IgD-negative memory B cell (primary cell): ENCODE data around the gene PRDX6. TPM values are rescaled to one million over a fixed set of nuclear protein-coding genes. Genes with fewer than 3 reads are reported as not detected.
"Not testable (repeated sequence)": the region's sequence is repeated elsewhere in the genome, so short reads cannot be mapped to it uniquely, and the experiment has no call there.

Experiments
- H3K27ac Mint-ChIP-seq, 3 donors: one replicate each; pipeline ENCODE4 v1.8.0; 2020 to 2022; ENCODE audit warnings: mild to moderate bottlenecking in 3 of 3, mixed read lengths in 3 of 3, moderate library complexity in 1 of 3
- H3K27me3 Mint-ChIP-seq: one replicate; pipeline ENCODE4 v1.8.0; 2021; ENCODE audit warnings: mixed read lengths
- H3K36me3 Mint-ChIP-seq: one replicate; pipeline ENCODE4 v1.8.0; 2020; ENCODE audit warnings: mild to moderate bottlenecking, mixed read lengths
- H3K4me1 Mint-ChIP-seq, 3 donors: one replicate each; pipeline ENCODE4 v1.8.0; 2020 to 2022; ENCODE audit warnings: mixed read lengths in 3 of 3, mild to moderate bottlenecking in 1 of 3
- H3K4me3 Mint-ChIP-seq, 4 donors: one replicate each; pipeline ENCODE4 v1.8.0; 2020 to 2022; ENCODE audit warnings: mild to moderate bottlenecking in 4 of 4, mixed read lengths in 4 of 4, moderate library complexity in 3 of 4
- H3K9me3 Mint-ChIP-seq, 3 donors: one replicate each; pipeline ENCODE4 v1.8.0; 2020 to 2021; ENCODE audit warnings: mixed read lengths in 3 of 3, mild to moderate bottlenecking in 1 of 3
- polyA plus RNA-seq: library from polyadenylated mRNA; unstranded; fragments of 300-500 nt; fragmentation: Illumina TruSeq; gene quantifications from one replicate; pipeline ENCODE4 v1.2.3, GENCODE V29; 2021

Gene PRDX6
- polyA plus RNA-seq, 1 donor from 2014 or later: 84.7 TPM

DNA sequence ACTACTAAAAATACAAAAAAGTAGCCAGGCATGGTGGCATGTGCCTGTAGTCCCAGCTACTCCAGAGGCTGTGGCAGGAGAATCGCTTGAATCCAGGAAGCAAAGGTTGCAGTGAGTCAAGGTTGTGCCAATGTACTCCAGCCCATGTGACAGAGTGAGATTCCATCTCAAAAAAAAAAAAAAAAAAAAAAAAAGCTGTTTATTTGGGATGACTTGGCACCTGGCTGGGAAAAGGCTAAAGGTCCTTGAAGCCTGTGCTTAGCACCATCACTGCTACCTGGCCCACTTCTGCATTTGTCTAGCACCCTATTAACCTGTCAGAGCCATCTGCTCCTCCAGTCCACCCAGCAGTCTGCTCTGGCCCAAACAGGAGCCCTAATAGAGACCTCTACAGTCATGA is 25.0 kb downstream of the PRDX6 start:
- Mint-ChIP-seq H3K27me3 (peaks cover 2% of the 10 kb centered on the region), H3K27ac (no peak overlapping the region), H3K4me1 (peaks cover 0 to 2% (median 0%) of the 10 kb centered on the region in 3 donors)

DNA sequence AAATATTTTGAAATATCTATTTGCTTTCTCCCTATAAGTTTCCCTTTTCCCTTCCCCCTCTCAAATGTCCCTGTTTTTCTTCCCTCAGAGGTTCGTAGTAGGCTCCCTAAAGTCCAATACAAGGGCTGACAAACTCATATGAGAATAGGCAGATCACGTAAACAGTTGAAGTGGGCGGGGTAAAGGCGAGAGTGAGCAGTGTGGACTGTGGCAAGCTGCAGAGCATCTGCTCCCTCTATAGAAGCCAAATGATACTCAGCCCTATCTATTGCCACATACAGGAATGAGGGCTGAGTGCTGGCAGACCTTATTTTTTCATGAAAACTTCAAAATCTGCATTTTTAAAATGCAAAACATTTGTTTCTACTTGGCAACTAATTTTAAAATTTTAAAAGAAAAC is 26.3 kb downstream of the PRDX6 start:
- H3K27me3 Mint-ChIP-seq: peaks cover 2% of the 10 kb centered on the region
- H3K36me3 Mint-ChIP-seq: peaks cover 2% of the 10 kb centered on the region
- no peak overlapping the region for H3K27ac Mint-ChIP-seq
- peaks cover 0 to 2% (median 0%) of the 10 kb centered on the region in 3 donors for H3K4me1 Mint-ChIP-seq
- H3K4me3 Mint-ChIP-seq: no peak overlapping the region
- no peaks in the 10 kb centered on the region for H3K9me3 Mint-ChIP-seq

More for the DNA sequence above, 25.0 kb downstream of the PRDX6 start:
- Mint-ChIP-seq H3K9me3 (peaks cover 0 to under 1% (median 0%) of the 10 kb centered on the region in 3 donors), H3K4me3 (no peak overlapping the region), H3K36me3 (peaks cover 2% of the 10 kb centered on the region)

DNA sequence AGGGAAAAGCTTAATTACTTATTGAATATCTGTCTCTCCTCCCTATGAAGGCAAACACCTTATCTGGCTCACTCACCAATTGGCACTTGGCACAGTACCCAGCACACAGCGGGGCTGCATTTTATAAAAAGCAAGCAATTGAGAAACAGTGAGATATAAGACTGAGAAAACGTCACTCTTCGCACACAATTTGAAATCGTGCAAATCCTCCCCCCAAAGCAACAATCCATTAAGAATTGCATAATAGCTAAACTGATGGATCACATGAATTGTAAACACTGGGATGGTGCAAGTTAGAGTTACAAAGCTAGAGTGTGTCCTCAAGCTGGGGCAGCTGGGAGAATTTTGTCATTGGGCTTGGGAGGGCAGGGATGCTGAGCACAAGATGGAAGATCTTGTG is 27.1 kb downstream of the PRDX6 start:
- no peak overlapping the region for H3K4me3 Mint-ChIP-seq
- no peaks in the 10 kb centered on the region for H3K9me3 Mint-ChIP-seq
- peaks cover 2% of the 10 kb centered on the region for H3K27me3 Mint-ChIP-seq
- H3K4me1 Mint-ChIP-seq: peaks cover 0 to 2% (median 0%) of the 10 kb centered on the region in 3 donors
- H3K27ac Mint-ChIP-seq: no peak overlapping the region
- H3K36me3 Mint-ChIP-seq: peaks cover 2% of the 10 kb centered on the region

- H3K27ac Mint-ChIP-seq: no peak overlapping the region
- peaks cover 2% of the 10 kb centered on the region for H3K36me3 Mint-ChIP-seq
- H3K27me3 Mint-ChIP-seq: peaks cover 2% of the 10 kb centered on the region
- H3K9me3 Mint-ChIP-seq: no peaks in the 10 kb centered on the region
- H3K4me3 Mint-ChIP-seq: no peak overlapping the region
- peaks cover 0 to 2% (median under 1%) of the 10 kb centered on the region in 3 donors for H3K4me1 Mint-ChIP-seq
These were observed 28.3 kb downstream of the PRDX6 start for GRCh38 chr1:173505391-173505790.

DNA sequence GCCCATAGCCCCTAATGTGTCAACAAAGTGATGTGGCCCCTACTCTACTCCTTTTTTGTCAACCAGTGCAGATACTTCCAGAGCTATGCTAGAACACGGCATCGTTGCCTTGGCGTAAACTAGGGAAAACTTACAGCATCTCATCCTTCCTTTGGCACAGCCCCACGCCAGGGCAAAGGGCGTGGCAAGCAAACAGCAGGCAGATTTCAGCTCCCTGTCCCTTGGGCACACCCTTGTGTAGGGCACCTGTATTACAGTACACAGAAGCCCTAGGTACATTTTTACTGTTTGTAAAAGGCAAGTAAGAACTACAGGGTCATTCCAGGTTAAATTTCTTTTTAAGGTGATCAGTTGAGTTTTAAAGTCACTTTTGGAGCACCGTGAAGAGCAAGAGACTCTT is 29.3 kb downstream of the PRDX6 start:
- Mint-ChIP-seq H3K27ac (no peak overlapping the region), H3K36me3 (no peaks in the 10 kb centered on the region), H3K9me3 (no peaks in the 10 kb centered on the region), H3K4me3 (no peak overlapping the region), H3K4me1 (peaks cover 0 to 4% (median 3%) of the 10 kb centered on the region in 3 donors), H3K27me3 (peaks cover 2% of the 10 kb centered on the region)

GRCh38 chr1:173507205-173507846 is 30.2 kb downstream of the PRDX6 start:
- H3K27ac Mint-ChIP-seq: no peak overlapping the region
- H3K27me3 Mint-ChIP-seq: peaks cover 2% of the 10 kb centered on the region
- H3K36me3 Mint-ChIP-seq: no peaks in the 10 kb centered on the region
- H3K9me3 Mint-ChIP-seq: no peaks in the 10 kb centered on the region
- H3K4me3 Mint-ChIP-seq: no peak overlapping the region
- peaks cover 0 to 7% (median 5%) of the 10 kb centered on the region in 3 donors for H3K4me1 Mint-ChIP-seq

GRCh38 chr1:173507847-173508209 is 30.7 kb downstream of the PRDX6 start:
- no peak overlapping the region for H3K27ac Mint-ChIP-seq
- H3K36me3 Mint-ChIP-seq: no peaks in the 10 kb centered on the region
- H3K27me3 Mint-ChIP-seq: peaks cover 2% of the 10 kb centered on the region
- H3K9me3 Mint-ChIP-seq: no peaks in the 10 kb centered on the region
- peaks cover 0 to 7% (median 5%) of the 10 kb centered on the region in 3 donors for H3K4me1 Mint-ChIP-seq
- H3K4me3 Mint-ChIP-seq: no peak overlapping the region

DNA sequence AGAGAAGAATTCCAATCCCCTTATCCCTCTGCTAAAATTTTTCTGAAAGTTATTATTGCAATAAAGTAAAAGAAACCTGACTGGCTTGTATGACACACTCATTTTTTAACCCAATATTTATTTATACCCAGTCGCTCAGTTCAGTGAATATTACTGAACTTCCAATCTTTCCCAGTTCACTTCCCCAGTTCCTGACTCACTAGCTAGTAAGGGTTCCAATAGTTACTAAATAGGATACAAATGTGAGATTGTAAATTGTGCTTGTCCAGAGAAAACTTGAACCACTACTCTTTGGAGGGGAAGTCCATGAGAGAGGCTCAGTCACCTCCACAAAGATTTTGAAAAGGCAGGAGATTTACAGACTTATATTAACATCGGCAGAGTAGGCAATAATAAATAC is 31.4 kb downstream of the PRDX6 start:
- peaks cover 0 to under 1% (median under 1%) of the 10 kb centered on the region in 3 donors for H3K9me3 Mint-ChIP-seq
- H3K27me3 Mint-ChIP-seq: no peaks in the 10 kb centered on the region
- no peaks in the 10 kb centered on the region for H3K36me3 Mint-ChIP-seq
- no peak overlapping the region for H3K27ac Mint-ChIP-seq
- H3K4me1 Mint-ChIP-seq: peaks cover 0 to 7% (median 5%) of the 10 kb centered on the region in 3 donors
- H3K4me3 Mint-ChIP-seq: no peak overlapping the region

- peaks cover 2% of the 10 kb centered on the region for H3K27me3 Mint-ChIP-seq
These were observed 32.7 kb downstream of the PRDX6 start for GRCh38 chr1:173509797-173510196.

DNA sequence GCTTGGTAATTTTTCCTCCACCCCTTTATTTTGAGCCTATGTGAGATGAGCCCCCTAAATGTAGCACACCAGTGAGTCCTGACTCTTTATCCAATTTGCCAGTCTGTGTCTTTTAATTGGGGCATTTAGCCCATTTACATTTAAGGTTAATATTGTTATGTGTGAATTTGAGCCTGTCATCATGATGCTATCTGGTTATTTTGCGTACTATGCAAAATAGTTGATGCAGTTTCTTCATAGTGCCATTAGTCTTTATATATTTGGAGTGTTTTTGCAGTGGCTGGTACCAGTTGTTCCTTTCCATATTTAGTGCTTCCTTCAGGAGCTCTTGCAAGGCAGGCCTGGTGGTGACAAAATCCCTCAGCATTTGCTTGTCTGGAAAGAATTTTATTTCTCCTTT is 37.4 kb downstream of the PRDX6 start:
- not testable (repeated sequence) for H3K4me1 Mint-ChIP-seq, H3K9me3 Mint-ChIP-seq, H3K36me3 Mint-ChIP-seq, H3K27ac Mint-ChIP-seq, H3K4me3 Mint-ChIP-seq
- H3K27me3 Mint-ChIP-seq: peaks cover 12% of the 10 kb centered on the region

More at GRCh38 chr1:173509797-173510196, 32.7 kb downstream of the PRDX6 start:
- no peak overlapping the region for H3K27ac Mint-ChIP-seq
- H3K4me3 Mint-ChIP-seq: no peak overlapping the region
- peaks cover 2 to 6% (median 2%) of the 10 kb centered on the region in 3 donors for H3K9me3 Mint-ChIP-seq
- peaks cover 2% of the 10 kb centered on the region for H3K36me3 Mint-ChIP-seq
- H3K4me1 Mint-ChIP-seq: peaks cover 0 to 7% (median 5%) of the 10 kb centered on the region in 3 donors

DNA sequence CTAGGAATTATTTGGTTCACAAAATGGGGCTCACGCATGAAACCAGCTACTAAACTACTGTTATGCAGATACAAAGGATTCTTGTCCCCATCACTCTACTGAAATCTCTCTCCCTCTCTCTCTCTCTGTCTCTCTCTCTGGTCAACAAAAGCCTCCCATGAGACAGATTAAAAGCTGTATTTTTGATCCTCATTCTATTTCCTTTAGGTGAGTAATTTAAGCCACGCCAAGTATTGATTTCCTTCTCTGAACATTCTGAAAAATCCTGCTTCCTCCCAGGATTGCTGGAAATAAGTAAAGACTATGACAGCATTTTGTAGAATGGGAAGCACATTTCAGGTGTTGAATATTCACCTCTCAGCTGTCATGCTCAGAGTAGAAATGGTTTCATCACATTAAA is 43.7 kb downstream of the PRDX6 start:
- peaks cover 7% of the 10 kb centered on the region for H3K27me3 Mint-ChIP-seq
- H3K4me1 Mint-ChIP-seq: no peaks in the 10 kb centered on the region
- no peak overlapping the region for H3K27ac Mint-ChIP-seq
- no peaks in the 10 kb centered on the region for H3K36me3 Mint-ChIP-seq
- H3K9me3 Mint-ChIP-seq: peaks cover 0 to 2% (median 2%) of the 10 kb centered on the region in 3 donors
- H3K4me3 Mint-ChIP-seq: no peak overlapping the region

DNA sequence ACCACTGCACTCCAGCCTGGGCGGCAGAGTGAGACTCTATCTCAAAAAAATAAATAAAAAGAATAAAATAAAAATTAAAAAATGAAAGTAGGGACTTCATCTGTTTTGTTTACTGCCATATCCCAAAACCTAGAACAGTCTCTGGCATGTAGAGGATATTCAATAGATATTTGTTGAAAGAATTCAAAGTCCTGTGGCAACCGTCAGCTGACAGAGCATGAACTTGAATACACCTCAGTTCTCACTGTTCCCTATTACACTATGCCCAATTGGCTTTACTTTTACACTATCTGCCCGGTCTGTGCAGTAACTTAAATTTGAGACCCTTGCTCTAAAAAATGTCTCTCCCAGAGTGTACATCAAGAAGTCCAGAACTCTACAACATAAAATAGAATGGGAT is 46.2 kb downstream of the PRDX6 start:
- H3K9me3 Mint-ChIP-seq: peaks cover 0 to 2% (median 0%) of the 10 kb centered on the region in 3 donors
- H3K27ac Mint-ChIP-seq: no peak overlapping the region
- H3K4me1 Mint-ChIP-seq: no peaks in the 10 kb centered on the region
- H3K36me3 Mint-ChIP-seq: no peaks in the 10 kb centered on the region
- no peak overlapping the region for H3K4me3 Mint-ChIP-seq
- H3K27me3 Mint-ChIP-seq: peaks cover 2% of the 10 kb centered on the region

GRCh38 chr1:173525926-173526325 is 48.8 kb downstream of the PRDX6 start:
- H3K4me1 Mint-ChIP-seq: no peaks in the 10 kb centered on the region
- no peaks in the 10 kb centered on the region for H3K27me3 Mint-ChIP-seq
- H3K36me3 Mint-ChIP-seq: no peaks in the 10 kb centered on the region
- no peak overlapping the region for H3K4me3 Mint-ChIP-seq
- no peak overlapping the region for H3K27ac Mint-ChIP-seq
- no peaks in the 10 kb centered on the region for H3K9me3 Mint-ChIP-seq

DNA sequence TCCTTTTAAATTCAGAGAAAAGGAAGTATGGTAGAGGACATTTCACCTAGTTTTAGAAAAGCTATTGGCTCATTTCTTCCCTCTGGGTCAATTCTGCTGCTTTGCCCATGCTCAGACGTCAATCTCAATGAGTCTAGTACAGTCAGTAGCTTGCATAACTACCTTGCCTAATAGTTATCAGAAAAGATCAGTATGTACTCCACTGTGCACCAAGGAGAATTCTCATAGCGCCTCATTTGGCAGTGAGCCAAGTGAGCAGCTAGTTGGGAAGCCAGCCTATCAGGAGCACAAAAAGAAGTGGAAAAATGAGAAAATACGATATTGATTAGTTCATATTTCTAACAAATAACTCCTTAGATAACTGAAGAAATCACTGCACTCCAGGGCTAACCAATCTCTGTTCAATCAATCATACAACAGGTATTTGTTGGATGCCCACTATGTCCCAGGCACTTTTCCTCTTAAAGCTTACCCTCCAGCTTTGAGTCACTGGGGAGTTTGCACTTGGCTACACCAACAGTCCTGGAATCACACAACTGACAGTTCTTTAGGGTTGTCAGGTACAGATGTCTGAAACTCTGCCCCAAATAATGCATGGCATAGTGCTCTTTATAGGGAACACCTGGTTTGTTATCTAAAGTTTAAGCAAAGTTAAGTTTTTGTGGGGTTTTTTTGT is 50.2 kb downstream of the PRDX6 start:
- no peak overlapping the region for H3K4me3 Mint-ChIP-seq
- no peaks in the 10 kb centered on the region for H3K9me3 Mint-ChIP-seq
- no peaks in the 10 kb centered on the region for H3K36me3 Mint-ChIP-seq
- H3K27me3 Mint-ChIP-seq: no peaks in the 10 kb centered on the region
- no peak overlapping the region for H3K27ac Mint-ChIP-seq
- peaks cover 0 to 3% (median 3%) of the 10 kb centered on the region in 3 donors for H3K4me1 Mint-ChIP-seq

GRCh38 chr1:173529106-173529505 is 52.0 kb downstream of the PRDX6 start:
- no peak overlapping the region for H3K27ac Mint-ChIP-seq
- H3K4me3 Mint-ChIP-seq: no peak overlapping the region
- H3K27me3 Mint-ChIP-seq: no peaks in the 10 kb centered on the region
- no peaks in the 10 kb centered on the region for H3K9me3 Mint-ChIP-seq
- H3K4me1 Mint-ChIP-seq: peaks cover 0 to 3% (median 3%) of the 10 kb centered on the region in 3 donors
- no peaks in the 10 kb centered on the region for H3K36me3 Mint-ChIP-seq
